ENCODE data around the gene HDAC11. TPM values are rescaled to one million over a fixed set of nuclear protein-coding genes. Genes with fewer than 3 reads are reported as not detected.

The HDAC11 gene
- total and polyA plus RNA-seq, 10 of the 15 experiments (the other 5 are each of a cell fraction or from before 2014, with no cell fraction given), result 0.04 to 0.76 (median 0.22) TPM; not detected in 1

DNA sequence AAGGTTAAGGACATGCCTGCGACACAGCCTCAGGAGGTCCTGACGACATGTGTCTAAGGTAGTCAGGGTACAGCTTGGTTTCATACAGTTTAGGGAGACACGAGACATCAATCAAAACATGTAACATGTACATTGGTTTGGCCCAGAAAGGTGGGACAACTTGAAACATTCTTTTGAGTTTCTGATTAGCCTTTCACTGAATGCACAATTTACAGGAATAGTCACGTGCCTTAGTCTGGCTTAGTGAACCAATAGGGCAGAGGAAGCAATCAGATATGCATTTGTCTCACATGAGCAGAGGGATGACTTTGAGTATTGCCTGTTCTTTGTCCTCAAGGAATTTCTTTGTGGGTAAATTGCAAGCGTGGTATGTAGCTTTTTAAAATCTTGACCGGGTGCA is 24.5 kb upstream of the HDAC11 start:
- TF ChIP-seq RBBP5 (conservative IDR thresholded peaks at IDR 0.05) (no peak), STAT3 (IDR thresholded peaks at IDR 0.05; ENCODE audit: low read depth, low read length) (no peak), CHD1 (IDR thresholded peaks at IDR 0.05; ENCODE audit: low read depth, low read length) (no peak), KLF5 (IDR thresholded peaks at IDR 0.05; ENCODE audit: partially characterized antibody) (no peak), FOXK2 (IDR thresholded peaks at IDR 0.05) (no peak), RAD51 (IDR thresholded peaks at IDR 0.05) (peak; percentile 30; the same call in 1 of the 2 replicates), NFYB (IDR thresholded peaks at IDR 0.05; ENCODE audit: insufficient read depth, low read depth, low read length) (no peak), NKRF (conservative IDR thresholded peaks at IDR 0.05) (no peak), BHLHE40 (IDR thresholded peaks at IDR 0.05; ENCODE audit: borderline replicate concordance in 1 of 2, low read depth in 2 of 2, low read length in 1 of 2) (peak in 1 of 2 experiments; percentile 35; a peak in 2 of 4 replicates)
- ChIA-PET SMC1A (ENCODE audit: uncharacterized antibody, unreplicated experiment) (interaction anchor here (0.6 to 6.3 kb wide), 4 partner anchors 38 to 588 kb away, joined by 3 to 86 read pairs (median 5); no protein-coding TSS in a partner anchor), POLR2A (interaction anchor here (0.6 kb wide), 2 partner anchors 59 to 1434 kb away, joined by 3 to 4 read pairs; no protein-coding TSS in a partner anchor), RAD21 (ENCODE audit: unreplicated experiment) (interaction anchor here (1.1 to 1.6 kb wide), 2 partner anchors 226 to 363 kb away, joined by 4 to 12 read pairs; no protein-coding TSS in a partner anchor), CTCF (interaction anchor here (0.9 to 2.1 kb wide), 5 partner anchors 8 to 364 kb away, joined by 3 to 19 read pairs (median 4); no protein-coding TSS in a partner anchor)
- Histone ChIP-seq H3K4me1 (ENCODE audit: control insufficient read depth, insufficient read depth, low read length) (peaks cover 4% of the 10 kb centered on the region), H3K27me3 (replicated peaks in 1 of 2; ENCODE audit: control insufficient read depth in 2 of 2, insufficient read depth in 2 of 2, low read length in 1 of 2) (no peaks in the 10 kb centered on the region), H3K4me2 (ENCODE audit: control insufficient read depth, insufficient read depth) (no peak overlapping the region), H3K27ac (ENCODE audit: control insufficient read depth, insufficient read depth) (no peak overlapping the region), H3K9ac (ENCODE audit: control insufficient read depth, insufficient read depth, low read length) (no peak overlapping the region), H4K20me1 (ENCODE audit: control insufficient read depth, insufficient read depth) (no peaks in the 10 kb centered on the region), H2AFZ (ENCODE audit: control insufficient read depth, low read depth, low read length) (no peak overlapping the region), H3K79me2 (ENCODE audit: control insufficient read depth, insufficient read depth, low read length) (no peaks in the 10 kb centered on the region), H3K9me3 (replicated peaks; ENCODE audit: control insufficient read depth, insufficient read depth, low read length) (no peaks in the 10 kb centered on the region), H3K4me3 (no peak overlapping the region), H3K36me3 (ENCODE audit: control insufficient read depth in 2 of 2, insufficient read depth in 2 of 2, low read length in 1 of 2) (no peaks in the 10 kb centered on the region)
- BruUV-seq (replicated peaks), result no TSS peak
- ATAC-seq (no peak), FAIRE-seq (no peak), DNase-seq (ENCODE audit: low read depth, low spot score) (no peak)
- in situ Hi-C loops (cut with MboI), result no loop called here
- intact Hi-C loops (cut with micrococcal nuclease; ENCODE audit: unreplicated experiment), result loop anchor here (10.0 kb wide), 2 partner anchors 221 to 441 kb away; no protein-coding TSS in a partner anchor
- 59% methylated on average over 6 of the region's 6 CpGs for WGBS (ENCODE audit: insufficient coverage, insufficient replicate concordance, low lambda C conversion rate, missing lambda C conversion rate)
